Right forelimb (tissue), 1 donor: ENCODE measurements around the gene AP1G2.
"Not testable (repeated sequence)": the region's sequence is repeated elsewhere in the genome, so short reads cannot be mapped to it uniquely, and the experiment has no call there.

Experiments
- DNase-seq: peaks from one replicate; pipeline ENCODE4 v3.0.0-alpha.2; 2018

The AP1G2 gene

GRCh38 chr14:23537351-23538049 lies 30.1 kb downstream of the AP1G2 start:
- DNase-seq, result no peak

GRCh38 chr14:23536906-23537305 lies 30.7 kb downstream of the AP1G2 start:
- DNase-seq, result not testable (repeated sequence)

- no peak for DNase-seq
These were observed 31.1 kb downstream of the AP1G2 start for GRCh38 chr14:23536494-23536893.

- no peak for DNase-seq
These were observed 31.6 kb downstream of the AP1G2 start for GRCh38 chr14:23535943-23536342.

- DNase-seq, result no peak
These were observed 33.7 kb downstream of the AP1G2 start for GRCh38 chr14:23533652-23534435.

- DNase-seq, result no peak
These were observed 34.9 kb downstream of the AP1G2 start for GRCh38 chr14:23532658-23533057.

GRCh38 chr14:23531391-23531790 lies 36.2 kb downstream of the AP1G2 start:
- no peak for DNase-seq

- no peak for DNase-seq
These were observed 37.1 kb downstream of the AP1G2 start for GRCh38 chr14:23530375-23531055.

GRCh38 chr14:23529016-23529415 lies 38.6 kb downstream of the AP1G2 start:
- DNase-seq, result no peak

GRCh38 chr14:23528555-23528954 lies 39.0 kb downstream of the AP1G2 start:
- DNase-seq, result no peak

- no peak for DNase-seq
These were observed 42.0 kb downstream of the AP1G2 start for GRCh38 chr14:23525611-23526010.

- DNase-seq, result no peak
These were observed 42.6 kb downstream of the AP1G2 start for GRCh38 chr14:23524954-23525353.

- no peak for DNase-seq
These were observed 44.2 kb downstream of the AP1G2 start for GRCh38 chr14:23523229-23524016.

GRCh38 chr14:23522643-23523198 lies 44.9 kb downstream of the AP1G2 start:
- DNase-seq, result no peak

- no peak for DNase-seq
These were observed 45.6 kb downstream of the AP1G2 start for GRCh38 chr14:23521785-23522640.

- no peak for DNase-seq
These were observed 46.6 kb downstream of the AP1G2 start for GRCh38 chr14:23520899-23521533.

- no peak for DNase-seq
These were observed 48.9 kb downstream of the AP1G2 start for GRCh38 chr14:23518709-23519108.

- no peak for DNase-seq
These were observed 49.8 kb downstream of the AP1G2 start for GRCh38 chr14:23517650-23518326.

- no peak for DNase-seq
These were observed 53.0 kb downstream of the AP1G2 start for GRCh38 chr14:23514644-23514957.

GRCh38 chr14:23513818-23514643 lies 53.6 kb downstream of the AP1G2 start:
- no peak for DNase-seq
